HepG2 (cell line): ENCODE results near the gene RERE. TPM values are rescaled to one million over a fixed set of nuclear protein-coding genes. Genes with fewer than 3 reads are reported as not detected.

Experiments used
- BRD4 ChIP-seq: sonication (generic); formaldehyde crosslinking; IDR thresholded peaks from 2 replicates; pipeline ENCODE4 v1.4.0; 2020; ENCODE audit warnings: missing genetic modification reagents
- CCDC6 ChIP-seq: sonication (generic); formaldehyde crosslinking; IDR thresholded peaks from 2 replicates; pipeline ENCODE4 v1.8.1; 2022; ENCODE audit warnings: mild to moderate bottlenecking, missing genetic modification reagents, moderate library complexity
- ETV5 ChIP-seq: IDR thresholded peaks from 2 replicates; pipeline ENCODE4 v1.6.1; 2018; ENCODE audit warnings: missing biosample characterization, missing genetic modification reagents, inconsistent platforms, borderline replicate concordance
- FOXA3 ChIP-seq: IDR thresholded peaks from 2 replicates; pipeline ENCODE4 v1.6.1; 2016; ENCODE audit warnings: missing genetic modification reagents, missing compliant biosample characterization
- FOXJ3 ChIP-seq: sonication (generic); formaldehyde crosslinking; IDR thresholded peaks from 2 replicates; pipeline ENCODE4 v1.4.0; 2020; ENCODE audit warnings: missing genetic modification reagents, mild to moderate bottlenecking, borderline replicate concordance
- HNF4A ChIP-seq: sonication (generic); formaldehyde crosslinking; IDR thresholded peaks from 2 replicates; pipeline ENCODE4 v1.4.0; 2020; ENCODE audit warnings: missing genetic modification reagents
- KDM1A ChIP-seq: IDR thresholded peaks from 2 replicates; pipeline ENCODE4 v1.6.1; 2016; ENCODE audit warnings: missing compliant biosample characterization
- KLF11 ChIP-seq: IDR thresholded peaks from 2 replicates; pipeline ENCODE4 v1.6.1; 2016; ENCODE audit warnings: missing compliant biosample characterization
- MTF2 ChIP-seq: sonication (generic); formaldehyde crosslinking; IDR thresholded peaks from 2 replicates; pipeline ENCODE4 v1.5.0; 2020; ENCODE audit warnings: missing genetic modification reagents, borderline replicate concordance
- PHF5A ChIP-seq: IDR thresholded peaks from one replicate; pipeline ENCODE4 v1.6.1; 2018; ENCODE audit warnings: low read depth, missing genetic modification reagents; ENCODE audit not compliant: unreplicated experiment
- POLR2A ChIP-seq, 2 experiments: IDR thresholded peaks; 2 replicates each; pipeline ENCODE4 v1.6.1; 2011; ENCODE audit warnings: low read depth in 2 of 2, low read length in 2 of 2, mild to moderate bottlenecking in 1 of 2, moderate library complexity in 1 of 2; ENCODE audit not compliant: insufficient read depth in 1 of 2
- SCMH1 ChIP-seq: sonication (generic); formaldehyde crosslinking; IDR thresholded peaks from 2 replicates; pipeline ENCODE4 v1.9.0; 2021; ENCODE audit warnings: missing genetic modification reagents, mild to moderate bottlenecking, borderline replicate concordance
- SOX5 ChIP-seq: IDR thresholded peaks from 2 replicates; pipeline ENCODE4 v1.6.1; 2016; ENCODE audit warnings: borderline replicate concordance
- TARDBP ChIP-seq: sonication (generic); formaldehyde crosslinking; IDR thresholded peaks from 2 replicates; pipeline ENCODE4 v1.8.0; 2022; ENCODE audit warnings: mild to moderate bottlenecking, missing genetic modification reagents
- ZNF331 ChIP-seq: sonication (generic); formaldehyde crosslinking; IDR thresholded peaks from 2 replicates; pipeline ENCODE4 v1.4.0; 2020; ENCODE audit warnings: missing genetic modification reagents
- ZNF44 ChIP-seq: sonication (generic); formaldehyde crosslinking; IDR thresholded peaks from 2 replicates; pipeline ENCODE4 v1.5.1; 2020; ENCODE audit warnings: mild to moderate bottlenecking, missing genetic modification reagents
- ZNF446 ChIP-seq: sonication (generic); formaldehyde crosslinking; IDR thresholded peaks from 2 replicates; pipeline ENCODE4 v1.5.0; 2020; ENCODE audit warnings: mild to moderate bottlenecking, missing genetic modification reagents
- ZSCAN31 ChIP-seq: sonication (generic); formaldehyde crosslinking; IDR thresholded peaks from 2 replicates; pipeline ENCODE4 v1.5.0; 2020; ENCODE audit warnings: low read depth, mild to moderate bottlenecking, missing genetic modification reagents
- polyA plus RNA-seq, 8 experiments: library from polyadenylated mRNA; depleted of rRNA in 3 of 8; stranded (reverse) in 7 of 8; unstranded in 1 of 8; fragments of >200 nt; fragmentation: Illumina TruSeq in 4 of 8; extraction: Trizol in 4 of 8; gene quantifications; 2 replicates each; pipeline versions ENCODE4 v1.2.1 to v1.2.3, GENCODE V29; 2011 to 2016; ENCODE audit warnings: low read depth in 4 of 8, missing spikeins in 1 of 8, mixed read lengths in 1 of 8; ENCODE audit not compliant: insufficient read depth in 1 of 8
- total RNA-seq, 5 experiments: library from RNA; depleted of rRNA; stranded (reverse); fragments of >200 nt; fragmentation: Illumina TruSeq; extraction: Trizol; gene quantifications; 2 replicates each; pipeline ENCODE4 v1.2.3, GENCODE V29; 2016; ENCODE audit warnings: low read depth in 1 of 5
- TF ChIP-seq, protein P1 (sequence below): sonication (generic); formaldehyde crosslinking; conservative IDR thresholded peaks from 2 replicates; pipeline ENCODE4 v1.8.0; 2022; ENCODE audit warnings: mild to moderate bottlenecking, moderate library complexity, missing genetic modification reagents
- TF ChIP-seq, protein P2 (sequence below): sonication (generic); formaldehyde crosslinking; IDR thresholded peaks from 2 replicates; pipeline ENCODE4 v1.8.1; 2023; ENCODE audit warnings: mild to moderate bottlenecking, missing genetic modification reagents
- TF ChIP-seq, protein P3 (sequence below): sonication (generic); formaldehyde crosslinking; IDR thresholded peaks from 2 replicates; pipeline ENCODE4 v1.4.0; 2020; ENCODE audit warnings: missing genetic modification reagents
- TF ChIP-seq, protein P4 (sequence below): sonication (generic); formaldehyde crosslinking; IDR thresholded peaks from 2 replicates; pipeline ENCODE4 v1.4.0; 2020; ENCODE audit warnings: mild to moderate bottlenecking, low read depth, missing genetic modification reagents
- TF ChIP-seq, protein P5 (sequence below): IDR thresholded peaks from 2 replicates; pipeline ENCODE4 v1.4.0; 2020; ENCODE audit warnings: mild to moderate bottlenecking, missing genetic modification reagents

Gene RERE
- total and polyA plus RNA-seq, 2 of the 13 experiments (the other 11 are each of a cell fraction or from before 2014, with no cell fraction given) = 18.3 to 21.9 TPM

DNA sequence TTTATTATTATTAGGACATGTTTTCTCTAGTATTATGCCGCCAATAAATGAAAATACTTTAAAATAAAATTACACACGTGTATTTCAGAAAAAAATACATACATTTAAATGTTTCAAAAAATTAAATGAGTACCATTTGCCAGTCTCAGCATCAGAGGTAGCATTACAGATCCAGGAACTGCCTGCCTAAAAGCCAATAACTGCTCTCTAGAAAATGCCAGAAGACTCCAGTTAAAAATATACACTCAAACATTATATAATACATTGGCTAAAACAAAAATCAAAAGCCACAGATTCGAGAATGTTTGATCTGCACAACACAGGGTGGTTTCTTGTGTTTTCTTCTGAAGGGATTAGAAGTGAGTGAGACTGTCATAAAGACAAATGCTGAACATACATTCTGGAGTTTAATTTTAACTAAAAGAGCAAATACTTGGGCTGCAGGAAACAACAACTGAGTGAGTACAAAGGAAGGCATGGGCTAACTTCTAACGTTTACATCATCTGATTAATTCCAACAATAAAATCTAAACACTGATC lies 105.5 kb downstream of the RERE start (continued):
- TF ChIP-seq BRD4 (CRISPR knock-in tag) (no peak), ZNF331 (CRISPR knock-in tag) (peak; percentile 31; the same call in 1 of the 2 replicates), SOX5 (peak; percentile 93), ZNF44 (no peak), KLF11 (CRISPR knock-in tag) (peak; percentile 50; the same call in 1 of the 2 replicates), ZNF446 (CRISPR knock-in tag) (no peak), ZSCAN31 (CRISPR knock-in tag) (no peak), KDM1A (CRISPR knock-in tag) (no peak), PHF5A (no peak), FOXJ3 (peak; percentile 68; the same call in 1 of the 2 replicates), ETV5 (CRISPR knock-in tag) (peak; percentile 61; the same call in 1 of the 2 replicates), SCMH1 (CRISPR knock-in tag) (no peak), TARDBP (CRISPR knock-in tag) (0 out of 2 replicates have a peak, but pooled peaks have one; percentile 40), POLR2A (IDR thresholded peaks at IDR 0.05; ENCODE audit: insufficient read depth in 1 of 2, low read depth in 2 of 2, low read length in 2 of 2) (no peak), FOXA3 (CRISPR knock-in tag) (peak; percentile 74), CCDC6 (no peak), HNF4A (CRISPR knock-in tag) (peak; percentile 26; the same call in 1 of the 2 replicates), MTF2 (CRISPR knock-in tag) (no peak)
- TF ChIP-seq, protein P1, sequence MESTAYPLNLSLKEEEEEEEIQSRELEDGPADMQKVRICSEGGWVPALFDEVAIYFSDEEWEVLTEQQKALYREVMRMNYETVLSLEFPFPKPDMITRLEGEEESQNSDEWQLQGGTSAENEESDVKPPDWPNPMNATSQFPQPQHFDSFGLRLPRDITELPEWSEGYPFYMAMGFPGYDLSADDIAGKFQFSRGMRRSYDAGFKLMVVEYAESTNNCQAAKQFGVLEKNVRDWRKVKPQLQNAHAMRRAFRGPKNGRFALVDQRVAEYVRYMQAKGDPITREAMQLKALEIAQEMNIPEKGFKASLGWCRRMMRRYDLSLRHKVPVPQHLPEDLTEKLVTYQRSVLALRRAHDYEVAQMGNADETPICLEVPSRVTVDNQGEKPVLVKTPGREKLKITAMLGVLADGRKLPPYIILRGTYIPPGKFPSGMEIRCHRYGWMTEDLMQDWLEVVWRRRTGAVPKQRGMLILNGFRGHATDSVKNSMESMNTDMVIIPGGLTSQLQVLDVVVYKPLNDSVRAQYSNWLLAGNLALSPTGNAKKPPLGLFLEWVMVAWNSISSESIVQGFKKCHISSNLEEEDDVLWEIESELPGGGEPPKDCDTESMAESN (CRISPR knock-in tag) = no peak
- TF ChIP-seq, protein P2, sequence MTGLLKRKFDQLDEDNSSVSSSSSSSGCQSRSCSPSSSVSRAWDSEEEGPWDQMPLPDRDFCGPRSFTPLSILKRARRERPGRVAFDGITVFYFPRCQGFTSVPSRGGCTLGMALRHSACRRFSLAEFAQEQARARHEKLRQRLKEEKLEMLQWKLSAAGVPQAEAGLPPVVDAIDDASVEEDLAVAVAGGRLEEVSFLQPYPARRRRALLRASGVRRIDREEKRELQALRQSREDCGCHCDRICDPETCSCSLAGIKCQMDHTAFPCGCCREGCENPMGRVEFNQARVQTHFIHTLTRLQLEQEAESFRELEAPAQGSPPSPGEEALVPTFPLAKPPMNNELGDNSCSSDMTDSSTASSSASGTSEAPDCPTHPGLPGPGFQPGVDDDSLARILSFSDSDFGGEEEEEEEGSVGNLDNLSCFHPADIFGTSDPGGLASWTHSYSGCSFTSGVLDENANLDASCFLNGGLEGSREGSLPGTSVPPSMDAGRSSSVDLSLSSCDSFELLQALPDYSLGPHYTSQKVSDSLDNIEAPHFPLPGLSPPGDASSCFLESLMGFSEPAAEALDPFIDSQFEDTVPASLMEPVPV = no peak
- TF ChIP-seq, protein P3, sequence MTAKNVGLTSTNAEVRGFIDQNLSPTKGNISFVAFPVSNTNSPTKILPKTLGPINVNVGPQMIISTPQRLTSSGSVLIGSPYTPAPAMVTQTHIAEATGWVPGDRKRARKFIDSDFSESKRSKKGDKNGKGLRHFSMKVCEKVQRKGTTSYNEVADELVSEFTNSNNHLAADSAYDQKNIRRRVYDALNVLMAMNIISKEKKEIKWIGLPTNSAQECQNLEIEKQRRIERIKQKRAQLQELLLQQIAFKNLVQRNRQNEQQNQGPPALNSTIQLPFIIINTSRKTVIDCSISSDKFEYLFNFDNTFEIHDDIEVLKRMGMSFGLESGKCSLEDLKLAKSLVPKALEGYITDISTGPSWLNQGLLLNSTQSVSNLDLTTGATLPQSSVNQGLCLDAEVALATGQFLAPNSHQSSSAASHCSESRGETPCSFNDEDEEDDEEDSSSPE = 0 out of 2 replicates have a peak, but pooled peaks have one; percentile 3
- TF ChIP-seq, protein P4, sequence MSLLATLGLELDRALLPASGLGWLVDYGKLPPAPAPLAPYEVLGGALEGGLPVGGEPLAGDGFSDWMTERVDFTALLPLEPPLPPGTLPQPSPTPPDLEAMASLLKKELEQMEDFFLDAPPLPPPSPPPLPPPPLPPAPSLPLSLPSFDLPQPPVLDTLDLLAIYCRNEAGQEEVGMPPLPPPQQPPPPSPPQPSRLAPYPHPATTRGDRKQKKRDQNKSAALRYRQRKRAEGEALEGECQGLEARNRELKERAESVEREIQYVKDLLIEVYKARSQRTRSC = no peak
- TF ChIP-seq, protein P5, sequence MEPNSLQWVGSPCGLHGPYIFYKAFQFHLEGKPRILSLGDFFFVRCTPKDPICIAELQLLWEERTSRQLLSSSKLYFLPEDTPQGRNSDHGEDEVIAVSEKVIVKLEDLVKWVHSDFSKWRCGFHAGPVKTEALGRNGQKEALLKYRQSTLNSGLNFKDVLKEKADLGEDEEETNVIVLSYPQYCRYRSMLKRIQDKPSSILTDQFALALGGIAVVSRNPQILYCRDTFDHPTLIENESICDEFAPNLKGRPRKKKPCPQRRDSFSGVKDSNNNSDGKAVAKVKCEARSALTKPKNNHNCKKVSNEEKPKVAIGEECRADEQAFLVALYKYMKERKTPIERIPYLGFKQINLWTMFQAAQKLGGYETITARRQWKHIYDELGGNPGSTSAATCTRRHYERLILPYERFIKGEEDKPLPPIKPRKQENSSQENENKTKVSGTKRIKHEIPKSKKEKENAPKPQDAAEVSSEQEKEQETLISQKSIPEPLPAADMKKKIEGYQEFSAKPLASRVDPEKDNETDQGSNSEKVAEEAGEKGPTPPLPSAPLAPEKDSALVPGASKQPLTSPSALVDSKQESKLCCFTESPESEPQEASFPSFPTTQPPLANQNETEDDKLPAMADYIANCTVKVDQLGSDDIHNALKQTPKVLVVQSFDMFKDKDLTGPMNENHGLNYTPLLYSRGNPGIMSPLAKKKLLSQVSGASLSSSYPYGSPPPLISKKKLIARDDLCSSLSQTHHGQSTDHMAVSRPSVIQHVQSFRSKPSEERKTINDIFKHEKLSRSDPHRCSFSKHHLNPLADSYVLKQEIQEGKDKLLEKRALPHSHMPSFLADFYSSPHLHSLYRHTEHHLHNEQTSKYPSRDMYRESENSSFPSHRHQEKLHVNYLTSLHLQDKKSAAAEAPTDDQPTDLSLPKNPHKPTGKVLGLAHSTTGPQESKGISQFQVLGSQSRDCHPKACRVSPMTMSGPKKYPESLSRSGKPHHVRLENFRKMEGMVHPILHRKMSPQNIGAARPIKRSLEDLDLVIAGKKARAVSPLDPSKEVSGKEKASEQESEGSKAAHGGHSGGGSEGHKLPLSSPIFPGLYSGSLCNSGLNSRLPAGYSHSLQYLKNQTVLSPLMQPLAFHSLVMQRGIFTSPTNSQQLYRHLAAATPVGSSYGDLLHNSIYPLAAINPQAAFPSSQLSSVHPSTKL (CRISPR knock-in tag) = peak; percentile 85
